CD14-positive monocyte (primary cell): ENCODE results near the gene SLC35G6. TPM values are rescaled to one million over a fixed set of nuclear protein-coding genes. Genes with fewer than 3 reads are reported as not detected.
A peak's percentile ranks its signal among the peaks of the same experiment; 100 is the strongest.

ENCODE experiments used
- DNase-seq, 3 donors: peaks; one replicate each; pipeline ENCODE4 v3.0.0-alpha.2; 2011 to 2022
- H2AFZ ChIP-seq: 2 replicates; pipeline ENCODE4 v1.6.0; 2012; ENCODE audit warnings: mild to moderate bottlenecking, low read depth, low read length, inconsistent platforms; ENCODE audit not compliant: insufficient read depth, poor library complexity, severe bottlenecking
- H3K27ac ChIP-seq, 2 donors: 1 replicate in 1 of 2; 2 replicates in 1 of 2; pipeline ENCODE4 v1.5.1; 2012 to 2013; ENCODE audit warnings: low read length in 2 of 2, control low read depth in 1 of 2, inconsistent platforms in 1 of 2, low read depth in 1 of 2, mild to moderate bottlenecking in 1 of 2
- H3K27me3 ChIP-seq, 2 donors: one replicate each; pipeline versions ENCODE4 v1.6.0 to v1.6.1; 2011 to 2013; ENCODE audit warnings: low read length in 2 of 2; ENCODE audit not compliant: control insufficient read depth in 2 of 2, insufficient read depth in 2 of 2
- H3K36me3 ChIP-seq, 2 donors: replicated peaks in 1 of 2; 1 replicate in 1 of 2; 2 replicates in 1 of 2; pipeline versions ENCODE4 v1.5.1 to v1.6.1; 2012 to 2013; ENCODE audit warnings: low read length in 2 of 2, control low read depth in 1 of 2, inconsistent platforms in 1 of 2, mild to moderate bottlenecking in 1 of 2; ENCODE audit not compliant: insufficient read depth in 2 of 2, control insufficient read depth in 1 of 2
- H3K4me1 ChIP-seq, 2 donors: 1 replicate in 1 of 2; 2 replicates in 1 of 2; pipeline versions ENCODE4 v1.5.1 to v1.6.1; 2012 to 2013; ENCODE audit warnings: low read length in 2 of 2, control low read depth in 1 of 2, inconsistent platforms in 1 of 2, mild to moderate bottlenecking in 1 of 2, moderate library complexity in 1 of 2; ENCODE audit not compliant: insufficient read depth in 2 of 2, control insufficient read depth in 1 of 2
- H3K4me2 ChIP-seq: replicated peaks from 2 replicates; pipeline ENCODE3; 2012; ENCODE audit warnings: low read length, moderate library complexity, mild to moderate bottlenecking; ENCODE audit not compliant: poor library complexity, severe bottlenecking; ENCODE audit errors: extremely low read depth
- H3K4me3 ChIP-seq, 3 experiments: fragments of 200-600 bp in 1 of 3; sonication (generic) in 1 of 3; replicated peaks in 1 of 3; 1 replicate in 2 of 3; 2 replicates in 1 of 3; pipeline ENCODE4 v1.5.1; 2011 to 2013; ENCODE audit warnings: low read length in 3 of 3, mild to moderate bottlenecking in 3 of 3, control low read depth in 2 of 3, low read depth in 2 of 3, inconsistent platforms in 1 of 3, moderate library complexity in 1 of 3
- H3K79me2 ChIP-seq: 2 replicates; pipeline ENCODE4 v1.6.0; 2012; ENCODE audit warnings: mild to moderate bottlenecking, control low read depth, inconsistent platforms, low read length, moderate library complexity; ENCODE audit not compliant: insufficient read depth
- H3K9ac ChIP-seq: 2 replicates; pipeline ENCODE4 v1.6.0; 2017; ENCODE audit warnings: low read length, mild to moderate bottlenecking; ENCODE audit not compliant: insufficient read depth, poor library complexity, severe bottlenecking
- H3K9me3 ChIP-seq, 2 donors: replicated peaks in 1 of 2; 1 replicate in 1 of 2; 2 replicates in 1 of 2; pipeline versions ENCODE4 v1.5.1 to v1.6.1; 2012 to 2013; ENCODE audit warnings: low read length in 2 of 2, control low read depth in 1 of 2; ENCODE audit not compliant: control insufficient read depth in 1 of 2, insufficient read depth in 1 of 2
- H4K20me1 ChIP-seq: 2 replicates; pipeline ENCODE4 v1.6.0; 2012; ENCODE audit warnings: mild to moderate bottlenecking, low read length, control low read depth, moderate library complexity; ENCODE audit not compliant: insufficient read depth
- H3K27ac Mint-ChIP-seq, 7 donors: one replicate each; pipeline ENCODE4 v1.8.0; 2020; ENCODE audit warnings: mild to moderate bottlenecking in 7 of 7, mixed read lengths in 7 of 7, moderate library complexity in 6 of 7, inconsistent platforms in 2 of 7
- H3K27me3 Mint-ChIP-seq, 3 donors: one replicate each; pipeline ENCODE4 v1.8.0; 2021 to 2022; ENCODE audit warnings: low read depth in 3 of 3, mild to moderate bottlenecking in 3 of 3, mixed read lengths in 3 of 3, moderate library complexity in 3 of 3, inconsistent platforms in 1 of 3
- H3K36me3 Mint-ChIP-seq, 2 donors: one replicate each; pipeline ENCODE4 v1.8.0; 2020; ENCODE audit warnings: mixed read lengths in 2 of 2, inconsistent platforms in 1 of 2, mild to moderate bottlenecking in 1 of 2
- H3K4me1 Mint-ChIP-seq: one replicate; pipeline ENCODE4 v1.8.0; 2020; ENCODE audit warnings: mild to moderate bottlenecking, mixed read lengths
- H3K4me3 Mint-ChIP-seq, 2 donors: one replicate each; pipeline ENCODE4 v1.8.0; 2020; ENCODE audit warnings: mild to moderate bottlenecking in 2 of 2, mixed read lengths in 2 of 2, moderate library complexity in 1 of 2
- H3K9me3 Mint-ChIP-seq, 7 donors: one replicate each; pipeline ENCODE4 v1.8.0; 2020 to 2022; ENCODE audit warnings: mixed read lengths in 7 of 7, mild to moderate bottlenecking in 6 of 7, moderate library complexity in 6 of 7, inconsistent platforms in 2 of 7
- CTCF ChIP-seq: fragments of 200-600 bp; IDR thresholded peaks from one replicate; pipeline ENCODE4 v1.8.0; 2022; ENCODE audit warnings: antibody characterized with exemption, mild to moderate bottlenecking
- WGBS: methylation state at CpG from one replicate; pipeline ENCODE4 v1.1.5; 2013; ENCODE audit warnings: missing lambda C conversion rate; ENCODE audit not compliant: insufficient coverage; 5-methylcytosine and 5-hydroxymethylcytosine counted together
- intact Hi-C, 2 donors: fragments of 100-400 bp; cut with micrococcal nuclease; formaldehyde crosslinking; loops; one replicate each; pipeline versions ENCODE4 v1.15.0 to v1.15.1; 2023
- polyA plus RNA-seq, 3 donors: library from polyadenylated mRNA; depleted of rRNA in 1 of 3; unstranded in 2 of 3; stranded (reverse) in 1 of 3; fragments of 300-500 nt in 2 of 3; fragments of >200 nt in 1 of 3; fragmentation: Illumina TruSeq in 2 of 3; gene quantifications; 1 replicate in 2 of 3; 2 replicates in 1 of 3; pipeline ENCODE4 v1.2.3, GENCODE V29; 2012 to 2021

The SLC35G6 gene
- polyA plus RNA-seq, 3 donors = not detected

GRCh38 chr17:7476951-7477350 lies 4.3 kb upstream of the SLC35G6 start:
- Mint-ChIP-seq H3K27me3 (peaks cover 0 to 3% (median 1%) of the 10 kb centered on the region in 3 donors), H3K9me3 (peaks cover 0 to 2% (median 0%) of the 10 kb centered on the region in 7 donors), H3K4me1 (peaks cover 65% of the 10 kb centered on the region), H3K27ac (peak overlapping the region in 6 of 7 donors; percentile 69 to 96 (median 84)), H3K4me3 (peak overlapping the region in 1 of 2 donors; percentile 93), H3K36me3 (peaks cover 5 to 7% of the 10 kb centered on the region in 2 donors)
- 100% methylated on average over 2 of the region's 5 CpGs for WGBS
- no peak for TF ChIP-seq CTCF
- H3K9me3 ChIP-seq = no peaks in the 10 kb centered on the region
- H4K20me1 ChIP-seq = peaks cover 5% of the 10 kb centered on the region
- H3K27me3 ChIP-seq = no peaks in the 10 kb centered on the region
- peaks cover 52 to 60% of the 10 kb centered on the region in 2 donors for H3K4me1 ChIP-seq
- peak overlapping the region; percentile 67 to 83 for H3K27ac ChIP-seq
- peak overlapping the region; percentile 94 for H3K4me2 ChIP-seq
- peak overlapping the region in 1 of 3 experiments; percentile 89 for H3K4me3 ChIP-seq
- no peak for DNase-seq
- peak overlapping the region; percentile 83 for H3K9ac ChIP-seq
- intact Hi-C loops = no loop called here
- H3K36me3 ChIP-seq = no peaks in the 10 kb centered on the region
- H3K79me2 ChIP-seq = peaks cover 70% of the 10 kb centered on the region
- H2AFZ ChIP-seq = no peak overlapping the region

GRCh38 chr17:7477392-7478275 lies 3.6 kb upstream of the SLC35G6 start:
- H3K4me2 ChIP-seq = peak overlapping the region; percentile 94
- no peaks in the 10 kb centered on the region for H3K9me3 ChIP-seq
- peak overlapping the region in 2 of 3 experiments; percentile 62 to 89 for H3K4me3 ChIP-seq
- peak overlapping the region; percentile 90 to 93 for H3K4me3 Mint-ChIP-seq
- peaks cover 0 to 2% (median 0%) of the 10 kb centered on the region in 7 donors for H3K9me3 Mint-ChIP-seq
- no peaks in the 10 kb centered on the region for H3K36me3 ChIP-seq
- H4K20me1 ChIP-seq = peaks cover 5% of the 10 kb centered on the region
- no peak for TF ChIP-seq CTCF
- DNase-seq = peak; percentile 63 to 80 (median 66)
- H2AFZ ChIP-seq = no peak overlapping the region
- no peaks in the 10 kb centered on the region for H3K27me3 ChIP-seq
- WGBS = 16% methylated on average over 24 of the region's 26 CpGs
- peaks cover 0 to 3% (median 1%) of the 10 kb centered on the region in 3 donors for H3K27me3 Mint-ChIP-seq
- intact Hi-C loops = no loop called here
- H3K27ac ChIP-seq = peak overlapping the region; percentile 67 to 80
- peaks cover 67% of the 10 kb centered on the region for H3K4me1 Mint-ChIP-seq
- peak overlapping the region; percentile 72 to 96 (median 86) for H3K27ac Mint-ChIP-seq
- H3K4me1 ChIP-seq = peaks cover 53 to 61% of the 10 kb centered on the region in 2 donors
- peak overlapping the region; percentile 83 for H3K9ac ChIP-seq
- peaks cover 67% of the 10 kb centered on the region for H3K79me2 ChIP-seq
- H3K36me3 Mint-ChIP-seq = peaks cover 5 to 7% of the 10 kb centered on the region in 2 donors
